KMS-11 (cell line): Measurements from ENCODE around the gene CYSRT1.

Experiments used
- H2AFZ ChIP-seq: fragments of 200-600 bp; sonication (generic); 2 replicates; pipeline ENCODE4 v1.6.1; 2016; ENCODE audit warnings: antibody characterized with exemption, mixed run types, low read depth
- H3K27ac ChIP-seq: fragments of 200-600 bp; sonication (generic); 2 replicates; pipeline ENCODE4 v1.6.1; 2016; ENCODE audit warnings: mild to moderate bottlenecking, mixed run types
- H3K27me3 ChIP-seq: fragments of 200-600 bp; sonication (generic); 2 replicates; pipeline ENCODE4 v1.6.1; 2017; ENCODE audit warnings: mild to moderate bottlenecking, low read depth, mixed run types, moderate library complexity; ENCODE audit not compliant: insufficient read depth
- H3K36me3 ChIP-seq: fragments of 200-600 bp; sonication (generic); 2 replicates; pipeline ENCODE4 v1.6.1; 2017; ENCODE audit warnings: mild to moderate bottlenecking, mixed run types; ENCODE audit not compliant: insufficient read depth
- H3K4me1 ChIP-seq: fragments of 200-600 bp; sonication (generic); 2 replicates; pipeline ENCODE4 v1.6.1; 2016; ENCODE audit warnings: mild to moderate bottlenecking, low read depth, mixed run types; ENCODE audit not compliant: poor library complexity, severe bottlenecking
- H3K4me2 ChIP-seq: fragments of 200-600 bp; sonication (generic); 2 replicates; pipeline ENCODE4 v1.7.0; 2016; ENCODE audit warnings: mild to moderate bottlenecking, mixed run types
- H3K4me3 ChIP-seq: fragments of 200-600 bp; sonication (generic); IDR thresholded peaks from 2 replicates; pipeline ENCODE4 v1.6.1; 2017; ENCODE audit warnings: low read depth, low read length, mixed read lengths; ENCODE audit not compliant: insufficient read depth
- H3K79me2 ChIP-seq: fragments of 200-600 bp; sonication (generic); 2 replicates; pipeline ENCODE4 v1.6.1; 2016; ENCODE audit warnings: low read depth, mixed run types; ENCODE audit not compliant: insufficient read depth
- H3K9ac ChIP-seq: fragments of 200-600 bp; sonication (generic); 2 replicates; pipeline ENCODE4 v1.6.1; 2016; ENCODE audit warnings: mild to moderate bottlenecking, mixed run types
- H4K20me1 ChIP-seq: fragments of 200-600 bp; sonication (generic); 2 replicates; pipeline ENCODE4 v1.6.1; 2016; ENCODE audit warnings: mild to moderate bottlenecking, mixed run types; ENCODE audit not compliant: insufficient read depth
- CTCF ChIP-seq: fragments of 200-600 bp; sonication (generic); conservative IDR thresholded peaks from 2 replicates; pipeline ENCODE4 v1.6.1; 2017; ENCODE audit warnings: low read depth, mild to moderate bottlenecking, antibody characterized with exemption, low read length, moderate library complexity, mixed read lengths

Gene CYSRT1

GRCh38 chr9:137211532-137211931 is 13.4 kb upstream of the CYSRT1 start:
- H3K4me1 ChIP-seq: peaks cover 5% of the 10 kb centered on the region
- no peak overlapping the region for H3K27ac ChIP-seq
- no peak overlapping the region for H3K9ac ChIP-seq
- TF ChIP-seq CTCF: no peak
- no peak overlapping the region for H3K4me2 ChIP-seq
- H3K36me3 ChIP-seq: no peaks in the 10 kb centered on the region
- H3K4me3 ChIP-seq: no peak overlapping the region
- peaks cover 9% of the 10 kb centered on the region for H3K79me2 ChIP-seq
- H4K20me1 ChIP-seq: no peaks in the 10 kb centered on the region
- H2AFZ ChIP-seq: no peak overlapping the region
- no peaks in the 10 kb centered on the region for H3K27me3 ChIP-seq

- TF ChIP-seq CTCF: no peak
Observed at GRCh38 chr9:137212520-137212919, 12.5 kb upstream of the CYSRT1 start.

GRCh38 chr9:137213160-137214060 is 11.6 kb upstream of the CYSRT1 start:
- Histone ChIP-seq H3K27me3 (no peaks in the 10 kb centered on the region), H3K4me3 (no peak overlapping the region), H2AFZ (no peak overlapping the region), H4K20me1 (no peaks in the 10 kb centered on the region), H3K79me2 (no peaks in the 10 kb centered on the region), H3K36me3 (no peaks in the 10 kb centered on the region), H3K4me1 (no peaks in the 10 kb centered on the region), H3K27ac (no peak overlapping the region), H3K4me2 (no peak overlapping the region), H3K9ac (no peak overlapping the region)
- no peak for TF ChIP-seq CTCF

More at GRCh38 chr9:137212520-137212919, 12.5 kb upstream of the CYSRT1 start:
- Histone ChIP-seq H4K20me1 (no peaks in the 10 kb centered on the region), H3K36me3 (no peaks in the 10 kb centered on the region), H2AFZ (no peak overlapping the region), H3K79me2 (no peaks in the 10 kb centered on the region), H3K9ac (no peak overlapping the region), H3K4me1 (no peaks in the 10 kb centered on the region), H3K27ac (no peak overlapping the region), H3K4me2 (no peak overlapping the region), H3K27me3 (no peaks in the 10 kb centered on the region), H3K4me3 (no peak overlapping the region)

GRCh38 chr9:137214620-137215019 is 10.4 kb upstream of the CYSRT1 start:
- Histone ChIP-seq H3K27ac (no peak overlapping the region), H3K9ac (no peak overlapping the region), H3K4me2 (no peak overlapping the region), H3K36me3 (no peaks in the 10 kb centered on the region), H3K27me3 (no peaks in the 10 kb centered on the region), H3K4me1 (no peaks in the 10 kb centered on the region), H3K79me2 (no peaks in the 10 kb centered on the region), H4K20me1 (no peaks in the 10 kb centered on the region), H2AFZ (no peak overlapping the region), H3K4me3 (no peak overlapping the region)
- no peak for TF ChIP-seq CTCF
